HG02759 (cell line): ENCODE measurements around the gene NMT2.
A peak's percentile ranks its signal among the peaks of the same experiment; 100 is the strongest.
"Not testable (repeated sequence)": the region's sequence is repeated elsewhere in the genome, so short reads cannot be mapped to it uniquely, and the experiment has no call there.

Source experiments
- ATAC-seq: cut with Tn5 transposase; IDR thresholded peaks from one replicate; pipeline ENCODE4 v1.9.1; 2021; ENCODE audit warnings: mild to moderate bottlenecking, moderate library complexity; ENCODE audit not compliant: unreplicated experiment

Gene NMT2

DNA sequence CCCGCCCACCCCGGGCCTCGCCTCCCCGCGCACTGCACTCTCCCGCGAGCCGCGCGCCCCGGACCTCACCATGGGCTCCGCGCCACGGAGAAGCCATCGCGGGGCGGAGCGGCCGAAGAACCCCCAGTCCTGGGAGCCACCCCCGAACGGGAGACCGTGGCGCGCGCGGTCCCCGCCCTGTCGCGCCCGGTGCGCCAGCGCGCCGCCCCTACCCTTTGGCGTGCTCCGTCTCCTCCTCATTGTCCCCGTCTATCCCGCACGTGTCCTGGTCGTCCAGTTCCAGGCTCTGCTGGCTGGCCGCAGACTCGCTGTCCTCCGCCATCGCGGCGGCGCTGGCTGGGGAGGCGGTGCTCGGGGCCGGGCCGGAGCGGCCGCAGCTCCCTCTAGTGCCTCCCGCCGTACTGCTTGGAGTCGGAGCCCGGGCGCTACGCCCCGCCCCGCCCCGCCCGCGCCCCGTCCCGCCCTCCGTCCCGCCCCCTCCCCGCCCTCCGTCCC, at the start of gene NMT2:
Gene NMT2, minus strand, starts transcription at position 403 of the 495 bp plus-strand sequence. Its CDS starts 81 bp downstream, at position 322.
- ATAC-seq: peak; percentile 90

DNA sequence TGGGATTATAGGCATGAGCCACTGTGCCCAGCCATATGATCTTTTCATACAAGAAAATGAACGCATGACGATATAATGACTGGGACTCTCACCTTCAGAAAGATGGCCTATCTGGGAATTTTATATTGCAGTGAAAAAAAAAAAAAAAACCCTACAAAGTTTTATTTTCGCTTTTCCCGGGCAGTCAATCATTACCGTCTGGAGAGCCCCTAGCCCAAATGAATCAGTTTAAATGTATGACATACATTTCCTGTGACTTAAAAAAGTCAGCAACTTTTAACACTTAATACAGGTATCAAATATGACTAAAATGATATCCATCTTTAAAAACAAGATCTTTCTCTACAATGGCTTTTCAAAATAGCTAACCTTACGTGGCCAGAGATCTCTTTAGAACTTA, 48.2 kb upstream of the NMT2 start:
- no peak for ATAC-seq

DNA sequence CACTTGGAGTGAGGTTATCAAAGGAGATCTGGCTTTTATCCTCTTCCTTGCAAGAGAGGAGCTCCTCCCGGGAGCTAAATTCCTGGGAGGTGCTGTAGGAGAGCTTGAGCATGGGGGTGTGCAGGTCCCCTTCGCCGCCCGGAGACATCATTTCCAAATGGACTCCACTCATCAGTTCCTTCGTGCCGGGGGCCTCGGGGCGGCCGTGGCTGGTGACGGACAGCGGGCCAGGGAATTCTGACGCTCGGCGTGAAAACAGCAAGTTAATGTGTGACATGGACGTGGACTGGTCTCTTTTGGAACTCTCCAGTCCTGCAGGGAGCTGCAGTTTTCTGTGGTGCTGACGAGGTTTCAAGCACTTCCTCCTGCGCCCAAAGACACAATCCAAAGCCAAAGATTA, 45.7 kb upstream of the NMT2 start:
- ATAC-seq: no peak

DNA sequence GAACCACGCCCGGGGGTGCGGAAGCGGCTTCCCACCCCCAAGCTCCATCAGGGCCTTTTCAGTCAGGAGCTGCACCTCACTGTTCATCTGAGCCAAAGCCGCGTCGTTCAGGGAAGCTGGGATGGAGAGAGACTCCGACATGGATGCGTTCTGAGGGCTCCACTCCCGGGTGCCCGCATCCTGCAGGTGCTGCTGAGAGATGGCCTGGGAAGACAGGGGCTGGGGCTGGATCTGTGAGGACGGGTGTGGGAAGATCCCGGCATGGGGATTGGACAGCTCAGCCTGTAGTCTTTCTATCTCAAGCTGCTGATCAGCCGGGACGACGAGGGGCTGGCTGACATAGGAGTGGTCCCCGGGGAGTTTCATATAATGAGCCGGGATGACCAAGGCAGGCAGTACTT, 45.0 kb upstream of the NMT2 start:
- no peak for ATAC-seq

DNA sequence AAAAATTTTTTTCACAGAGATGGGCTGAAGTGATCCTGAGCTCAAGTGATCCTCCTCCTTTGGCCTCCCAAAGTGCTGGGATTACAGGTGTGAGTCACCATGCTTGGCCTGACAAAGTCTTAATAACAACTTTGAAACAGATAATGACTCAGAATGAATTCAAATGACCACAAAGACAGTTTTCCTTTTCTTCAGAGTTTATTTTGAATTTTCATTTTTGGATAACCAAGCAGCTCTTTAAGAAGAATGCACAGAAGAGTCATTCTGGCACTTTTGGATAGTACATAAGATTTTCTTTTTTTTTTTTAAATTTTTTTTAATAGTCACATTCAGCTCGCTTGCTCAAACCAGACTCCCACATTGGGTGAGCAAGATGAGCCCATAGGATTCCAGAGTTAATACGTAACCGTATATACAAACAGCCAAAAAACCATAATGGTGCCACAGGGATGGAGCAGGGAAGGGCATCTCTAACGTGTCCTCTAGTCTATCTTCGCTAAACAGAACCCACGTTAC, 43.0 kb upstream of the NMT2 start:
- no peak for ATAC-seq

DNA sequence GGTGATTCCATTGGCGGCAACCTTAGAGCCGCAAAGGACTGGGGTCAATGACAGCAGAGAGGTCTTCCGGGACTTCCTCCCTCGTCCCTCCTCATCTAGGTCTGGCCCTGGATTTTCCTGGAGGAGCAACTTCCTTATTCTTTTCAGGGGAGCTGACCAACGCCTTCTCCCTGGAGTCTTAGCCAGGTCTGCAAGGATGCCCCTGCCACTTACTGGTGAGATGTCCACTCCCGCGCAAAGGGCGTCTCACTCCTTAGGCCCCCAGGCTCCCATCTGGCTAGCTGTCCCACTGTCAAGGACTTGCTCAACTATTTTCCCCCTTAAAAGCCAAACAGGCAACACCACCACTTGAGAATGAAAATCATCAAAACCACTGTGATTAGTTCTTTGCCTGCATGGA, 42.0 kb upstream of the NMT2 start:
- ATAC-seq: no peak

DNA sequence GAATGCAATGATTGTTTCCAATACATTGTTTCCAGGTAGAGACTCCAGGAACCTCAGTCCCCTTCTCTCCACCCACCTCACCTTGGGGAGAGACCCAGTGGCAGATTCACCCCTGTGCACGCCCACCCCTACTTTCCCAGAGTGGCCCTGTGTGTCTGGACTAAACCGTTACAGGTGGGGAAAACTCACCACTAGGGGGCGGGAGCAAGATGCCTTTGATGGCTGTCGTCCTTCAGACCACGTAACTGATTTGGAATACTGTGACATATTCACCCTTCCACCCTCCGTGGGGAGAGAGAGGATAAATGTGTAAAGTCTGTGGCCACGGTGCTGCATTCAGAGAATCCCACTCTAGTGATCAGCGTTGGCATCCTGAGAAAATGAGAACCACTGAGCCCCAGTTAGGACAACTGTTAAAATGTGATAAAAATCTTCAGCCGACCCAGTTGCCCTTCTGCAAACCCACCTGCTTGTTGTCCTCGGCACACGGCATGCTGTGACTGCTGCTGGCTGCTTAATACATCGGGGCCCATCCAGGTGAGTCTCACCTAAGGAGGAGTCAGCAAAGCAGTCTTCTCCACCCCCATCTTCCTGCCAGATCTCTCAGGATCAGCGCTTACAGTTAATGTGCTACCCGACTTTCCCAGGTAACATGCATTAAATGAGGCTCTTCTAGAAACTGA, 41.5 kb upstream of the NMT2 start:
- peak; percentile 75 for ATAC-seq

DNA sequence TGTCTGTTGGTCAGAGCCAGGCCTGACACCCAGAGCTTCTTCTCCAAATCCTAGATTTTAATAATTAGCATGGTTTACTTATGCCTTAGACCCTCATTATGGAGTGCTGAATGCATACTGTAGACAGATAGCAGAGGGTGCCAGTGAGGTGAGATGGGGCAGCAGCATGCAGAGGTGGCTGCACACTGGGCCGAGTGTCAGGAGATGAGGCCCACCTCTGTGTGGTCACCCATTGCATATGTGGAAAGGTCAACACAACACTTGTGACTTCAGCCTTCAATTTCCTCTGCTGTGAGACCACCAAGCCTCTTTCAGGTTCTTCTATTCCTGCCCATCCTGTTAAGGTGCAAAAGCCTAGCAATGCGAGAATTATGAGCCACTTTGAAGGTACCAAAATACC, 39.7 kb upstream of the NMT2 start:
- ATAC-seq: no peak

DNA sequence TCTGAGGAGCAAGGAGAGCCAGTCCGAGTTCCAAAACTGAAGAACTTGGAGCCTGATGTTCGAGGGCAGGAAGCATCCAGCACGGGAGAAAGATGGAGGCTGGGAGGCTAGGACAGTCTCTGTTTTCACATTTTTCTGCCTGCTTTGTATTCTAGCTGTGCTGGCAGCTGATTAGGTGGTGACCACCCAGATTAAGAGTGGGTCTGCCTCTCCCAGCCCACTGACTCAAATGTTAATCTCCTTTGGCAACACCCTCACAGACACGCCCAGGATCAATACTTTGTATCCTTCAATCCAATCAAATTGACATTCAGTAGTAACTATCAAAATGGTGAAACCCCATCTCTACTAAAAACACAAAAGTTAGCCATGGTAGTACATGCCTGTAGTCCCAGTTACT, 38.9 kb upstream of the NMT2 start:
- not testable (repeated sequence) for ATAC-seq

DNA sequence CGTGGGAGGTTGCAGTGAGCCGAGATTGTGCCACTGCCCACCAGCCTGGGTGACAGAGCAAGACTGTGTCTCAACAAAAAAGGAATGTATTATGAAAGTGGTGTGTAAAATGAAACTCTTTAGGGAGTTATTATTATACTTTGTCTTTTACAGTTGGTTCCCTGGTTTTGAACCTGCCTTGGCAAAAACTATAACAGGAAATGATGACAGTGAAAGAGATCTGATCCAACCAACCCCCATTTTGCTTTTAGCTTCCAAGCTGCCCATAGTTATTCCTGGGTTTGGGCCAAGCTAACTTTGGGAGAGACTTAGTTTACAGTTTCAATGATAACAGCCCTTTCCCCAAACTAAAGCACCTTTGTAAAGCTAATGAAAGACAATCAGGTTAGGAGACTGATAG, 34.1 kb upstream of the NMT2 start:
- no peak for ATAC-seq

DNA sequence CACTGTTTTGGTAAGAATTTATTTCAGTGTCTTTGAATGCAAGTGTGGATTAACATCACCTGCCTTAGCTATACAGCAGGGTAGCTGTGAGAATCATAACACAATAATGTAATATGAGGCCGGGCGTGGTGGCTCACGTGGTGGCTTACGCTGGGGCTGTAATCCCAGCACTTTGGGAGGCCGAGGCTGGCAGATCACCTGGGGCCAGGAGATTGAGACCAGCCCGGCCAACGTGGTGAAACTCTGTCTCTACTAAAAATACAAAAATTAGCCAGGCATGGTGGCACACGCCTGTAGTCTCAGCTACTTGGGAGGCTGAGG, 33.8 kb upstream of the NMT2 start:
- ATAC-seq: not testable (repeated sequence)

DNA sequence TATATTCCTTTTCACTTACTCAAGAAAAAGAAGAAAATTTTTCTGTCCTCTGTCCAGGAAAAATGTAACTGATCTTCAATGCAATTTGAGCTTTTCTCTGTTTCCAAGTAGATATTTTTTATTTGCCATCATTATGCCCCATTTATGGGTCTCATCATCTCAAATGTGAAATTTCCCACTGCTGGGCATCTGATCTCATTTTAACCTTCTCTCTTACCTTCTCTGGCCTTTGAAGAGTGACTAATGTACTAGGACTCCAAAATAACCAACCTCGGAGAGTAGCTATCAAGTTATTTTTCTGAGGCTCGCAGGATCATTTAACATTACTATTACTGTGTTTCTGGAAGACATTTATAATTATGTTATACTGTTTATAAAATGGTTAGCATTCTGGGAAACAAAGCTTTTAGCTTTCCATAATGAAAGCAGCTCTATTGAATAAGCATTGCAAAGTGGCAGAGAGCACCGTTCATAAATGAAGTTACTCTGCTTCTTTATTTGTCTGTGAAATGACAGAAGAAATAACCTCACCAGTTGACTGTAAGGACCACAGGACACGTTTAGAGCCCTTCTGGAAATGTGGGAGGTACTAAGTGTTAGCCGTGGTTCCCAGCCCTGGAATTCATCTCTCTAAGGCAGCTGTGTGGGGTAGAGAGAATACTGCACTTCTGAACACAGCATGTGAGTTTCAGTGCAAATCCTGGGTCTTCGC, 33.3 kb upstream of the NMT2 start:
- no peak for ATAC-seq

DNA sequence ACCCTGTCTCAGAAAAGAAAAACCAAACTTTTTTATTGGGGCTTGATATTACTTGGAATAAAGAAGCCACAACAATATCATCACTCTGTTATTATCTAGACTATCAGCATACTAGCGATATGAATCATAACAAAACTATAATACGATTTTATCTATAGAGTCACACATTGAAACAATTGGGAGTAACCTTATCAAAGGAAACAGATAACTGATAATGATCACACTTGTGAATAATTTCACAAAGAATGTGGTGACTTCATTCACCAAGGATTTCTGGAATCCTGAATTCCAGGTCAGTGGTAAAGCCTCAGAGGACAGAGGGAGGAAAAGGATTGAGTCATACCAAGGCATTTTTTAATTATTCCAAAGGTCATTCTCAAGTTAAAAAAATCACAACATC, 32.1 kb upstream of the NMT2 start:
- no peak for ATAC-seq

DNA sequence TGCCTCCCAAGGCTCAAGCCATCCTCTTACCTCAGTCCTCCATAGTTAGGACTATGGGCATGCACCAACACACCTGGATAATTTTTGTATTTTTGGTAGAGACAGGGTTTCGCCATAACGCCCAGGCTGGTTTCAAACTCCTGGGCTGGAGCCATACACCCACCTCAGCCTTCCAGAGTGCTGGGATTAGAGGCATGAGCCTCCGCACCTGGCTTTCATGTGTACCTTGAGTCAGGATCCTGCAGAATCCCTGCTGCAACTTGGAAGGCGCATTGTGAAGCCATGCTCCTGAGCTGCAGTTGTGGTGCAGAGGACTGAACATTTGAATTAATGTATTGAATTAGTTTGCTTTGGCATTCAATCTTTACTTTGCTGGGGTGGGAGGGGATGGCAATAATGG, 29.4 kb upstream of the NMT2 start:
- ATAC-seq: no peak

DNA sequence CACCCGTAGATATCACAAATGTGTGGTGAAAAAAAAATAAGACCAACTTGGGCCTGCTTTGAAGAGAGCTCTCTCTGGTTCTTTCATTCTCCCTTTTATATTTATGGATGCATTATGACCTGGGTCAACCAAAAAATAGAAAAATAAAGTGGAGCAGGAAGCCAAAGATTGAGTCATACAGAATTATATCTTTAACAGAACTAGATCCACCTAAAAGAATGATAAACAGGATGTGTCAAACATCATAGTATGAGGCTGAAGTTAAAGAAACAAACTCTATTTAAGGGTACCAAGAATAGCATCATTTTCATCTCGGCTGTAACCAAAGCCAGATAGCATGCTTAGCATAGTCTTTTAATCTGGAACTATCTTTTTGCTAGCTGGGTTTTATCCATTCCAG, 28.8 kb upstream of the NMT2 start:
- ATAC-seq: no peak

DNA sequence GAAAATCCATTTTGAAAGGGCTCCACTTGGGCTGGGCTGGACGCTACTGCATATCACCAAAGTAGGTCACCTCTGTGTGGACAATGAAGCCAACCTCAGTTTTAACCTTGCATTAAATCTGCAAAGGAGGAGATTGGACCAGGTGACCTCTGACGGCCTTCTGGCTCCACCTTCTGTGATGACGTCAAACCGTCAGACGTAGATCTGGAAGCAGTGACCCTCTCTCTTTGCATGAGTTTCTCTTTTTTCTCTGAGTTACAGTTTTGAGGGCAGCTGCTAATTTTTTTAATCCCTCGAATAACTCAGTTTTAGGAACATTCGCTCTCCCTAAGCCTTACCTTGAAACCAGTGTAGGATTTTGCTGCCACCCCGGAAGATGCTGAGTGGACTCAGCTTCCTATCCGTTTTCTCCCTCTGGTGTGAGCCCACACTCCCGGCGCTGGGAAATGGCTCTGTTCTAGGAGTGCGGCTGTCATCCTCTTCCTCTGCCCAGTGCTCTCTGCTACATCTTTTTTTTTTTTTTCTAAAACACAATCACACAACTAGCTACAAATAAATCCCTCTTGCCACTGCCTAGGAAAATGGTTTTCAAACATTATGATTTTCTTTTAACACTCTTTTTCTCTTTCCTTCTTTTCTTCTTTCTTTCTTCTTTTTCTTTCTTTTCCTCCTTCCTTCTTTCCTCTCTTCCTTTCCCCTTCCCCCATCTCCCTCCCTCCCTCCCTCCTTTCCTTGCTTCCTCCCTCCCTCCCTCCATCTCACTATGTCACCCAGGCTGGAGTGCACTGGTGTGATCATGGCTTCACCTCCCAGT, 27.7 kb upstream of the NMT2 start:
- ATAC-seq: no peak

DNA sequence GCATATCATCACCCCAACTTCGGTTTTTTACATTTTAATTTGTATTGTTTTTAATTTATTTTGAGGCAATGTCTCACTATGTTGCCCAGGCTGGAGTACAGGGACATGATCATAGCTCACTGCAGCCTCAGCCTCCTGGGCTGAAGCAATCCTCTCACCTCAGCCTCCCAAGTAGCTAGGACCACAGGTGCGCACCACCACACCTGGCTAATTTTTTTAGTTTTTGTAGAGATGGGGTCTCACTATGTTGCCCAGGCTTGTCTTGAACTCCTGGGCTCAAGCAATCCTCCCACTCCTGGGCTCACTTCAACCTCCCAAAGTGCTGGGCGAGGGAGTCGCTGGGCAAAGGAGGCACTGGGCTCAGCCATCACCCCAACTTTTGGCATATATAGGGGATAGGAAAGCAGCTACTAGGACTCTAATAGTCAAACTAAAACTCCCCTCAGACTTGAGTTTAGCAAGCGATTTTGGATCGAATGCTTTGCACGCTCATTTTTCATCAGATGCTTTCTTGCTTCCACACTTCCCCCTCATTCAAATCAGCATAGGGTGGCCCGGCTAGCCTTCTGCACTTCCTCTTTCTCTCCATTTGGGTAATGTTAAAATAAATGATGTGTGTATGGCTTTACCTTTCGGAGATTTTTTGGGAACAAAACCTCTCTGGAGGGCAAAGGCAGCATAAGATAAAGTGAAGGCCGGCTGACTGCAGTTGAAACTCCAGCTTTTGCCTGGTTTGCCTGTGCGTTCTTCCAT, 20.8 kb upstream of the NMT2 start:
- no peak for ATAC-seq

DNA sequence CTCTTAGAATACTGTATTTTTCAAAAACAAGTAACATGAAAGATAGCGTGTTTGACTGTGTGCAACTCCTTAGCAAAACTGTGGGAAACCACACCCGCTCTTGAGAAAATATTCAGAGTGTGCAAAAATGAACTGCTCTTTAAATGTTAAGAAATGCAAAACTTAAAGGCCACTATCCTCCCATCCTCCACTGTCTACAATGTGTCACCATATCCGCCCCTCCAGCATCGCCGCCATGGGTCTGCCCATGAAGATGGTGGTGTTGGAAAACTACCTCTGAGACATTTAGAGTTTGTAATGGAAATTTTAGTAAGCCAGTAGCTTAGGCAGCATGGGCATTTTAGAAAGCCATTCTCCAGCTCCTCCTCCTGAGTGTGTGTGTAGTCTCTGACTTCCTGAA, 20.1 kb upstream of the NMT2 start:
- ATAC-seq: no peak

DNA sequence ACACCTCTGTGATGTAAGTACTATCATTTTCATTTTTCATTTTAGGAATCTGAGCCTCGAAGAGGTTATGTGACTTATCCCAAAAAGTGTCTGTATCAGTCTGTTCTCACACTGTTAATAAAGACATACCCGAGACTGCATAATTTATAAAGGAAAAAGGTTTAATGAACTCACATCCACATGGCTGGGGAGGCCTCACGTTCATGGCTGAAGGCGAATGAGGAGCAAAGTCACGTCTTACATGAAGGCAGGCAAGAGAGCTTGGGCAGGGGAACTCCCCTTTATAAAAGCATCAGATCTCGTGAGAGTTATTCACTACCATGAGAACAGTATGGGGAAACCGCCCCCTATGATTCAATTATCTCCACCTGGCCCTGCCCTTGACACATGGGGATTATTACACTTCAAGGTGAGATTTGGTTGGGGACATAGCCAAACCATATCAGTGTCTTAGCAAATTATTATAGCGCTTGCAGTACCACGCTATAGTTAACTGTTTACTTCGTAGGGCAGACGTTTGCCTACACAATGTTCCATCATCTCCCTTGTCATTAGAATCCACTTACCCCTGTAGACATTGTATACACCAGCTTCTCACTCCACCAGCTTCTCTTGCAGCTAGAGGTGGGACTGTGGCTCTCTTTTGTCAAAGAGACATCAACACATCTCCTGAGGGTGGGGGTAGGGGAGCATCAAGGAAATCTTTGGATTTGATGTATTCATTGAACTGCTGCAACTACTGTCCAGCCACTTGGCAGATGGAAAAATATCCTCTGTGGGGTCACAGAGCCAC, 15.4 kb upstream of the NMT2 start:
- no peak for ATAC-seq

DNA sequence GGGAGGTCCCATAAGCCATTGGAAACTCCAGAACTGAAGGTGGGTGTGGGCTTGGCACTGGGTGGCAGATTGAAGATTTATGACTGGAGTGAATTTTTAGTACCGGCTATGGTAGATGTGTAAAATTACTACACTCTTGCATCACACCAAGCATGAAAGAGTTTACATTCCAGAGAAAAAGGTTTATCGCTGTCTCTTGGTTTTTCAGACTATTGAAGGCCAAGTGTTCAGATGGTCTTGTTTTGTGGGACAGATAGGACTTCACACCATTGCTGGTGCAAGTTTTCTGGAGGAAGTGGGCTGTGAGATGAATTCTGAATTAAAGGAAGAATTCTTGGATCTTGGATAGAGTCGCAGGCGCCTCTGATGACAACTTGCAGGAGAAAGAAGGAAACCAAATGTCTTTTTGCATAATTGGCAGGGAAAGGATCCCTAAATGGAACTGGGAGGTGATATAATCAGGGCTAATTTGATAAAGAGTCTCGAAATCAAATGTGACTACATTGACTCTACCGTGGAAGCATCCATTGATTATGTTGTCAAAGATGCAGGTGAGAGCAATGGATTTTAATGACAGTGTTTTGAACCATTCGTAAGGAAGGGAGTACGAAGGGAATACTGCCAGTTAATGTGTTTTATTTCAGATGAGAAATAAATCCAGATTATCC, 14.2 kb upstream of the NMT2 start:
- ATAC-seq: no peak
